GOT3 (cell line): ENCODE data around the gene NKX6-2.
"Not testable (repeated sequence)": the region's sequence is repeated elsewhere in the genome, so short reads cannot be mapped to it uniquely, and the experiment has no call there.

Source experiments
- DNase-seq: peaks from one replicate; lab custom pipeline; 2025; ENCODE audit warnings: mixed read lengths; lab: John Stamatoyannopoulos, UW

NKX6-2 gene

GRCh38 chr10:132780356-132780755 is 5.6 kb downstream of the NKX6-2 start:
- DNase-seq = no peak

DNA sequence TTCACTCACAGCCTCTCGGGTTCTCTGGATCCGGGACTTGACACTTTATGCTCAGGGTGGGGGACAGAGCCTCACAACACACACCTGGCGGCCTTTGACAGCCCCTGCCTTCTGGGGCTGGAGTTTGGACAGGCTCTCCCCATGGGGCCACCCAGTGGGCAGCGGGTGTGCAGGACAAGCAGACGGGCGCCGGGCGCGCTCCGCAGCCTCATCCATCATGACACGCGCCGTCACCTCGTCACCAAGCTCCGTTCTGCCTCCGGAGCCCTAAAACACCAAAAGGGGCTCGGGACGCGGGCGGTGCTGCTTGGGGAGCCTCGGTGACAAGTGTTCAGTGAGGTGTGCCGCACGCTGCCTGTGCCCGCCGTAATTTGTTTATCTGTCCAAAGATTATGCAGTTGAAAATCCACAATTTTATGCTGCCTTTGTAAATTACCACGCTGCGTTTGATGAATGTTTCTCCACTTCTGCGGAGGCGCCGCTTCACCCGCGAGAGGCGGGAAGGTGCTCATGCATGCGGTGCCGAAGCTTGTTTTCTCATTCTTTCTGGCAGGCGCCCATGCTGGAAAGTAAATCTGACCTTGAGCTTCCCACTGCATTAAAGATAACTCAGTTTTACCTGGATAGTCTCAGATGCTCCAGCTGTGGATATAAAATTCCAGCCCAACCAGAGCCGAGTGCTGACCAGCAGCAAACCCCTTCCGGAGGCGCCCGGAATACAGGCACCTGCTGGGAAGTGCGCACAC is 6.2 kb downstream of the NKX6-2 start:
- no peak for DNase-seq

DNA sequence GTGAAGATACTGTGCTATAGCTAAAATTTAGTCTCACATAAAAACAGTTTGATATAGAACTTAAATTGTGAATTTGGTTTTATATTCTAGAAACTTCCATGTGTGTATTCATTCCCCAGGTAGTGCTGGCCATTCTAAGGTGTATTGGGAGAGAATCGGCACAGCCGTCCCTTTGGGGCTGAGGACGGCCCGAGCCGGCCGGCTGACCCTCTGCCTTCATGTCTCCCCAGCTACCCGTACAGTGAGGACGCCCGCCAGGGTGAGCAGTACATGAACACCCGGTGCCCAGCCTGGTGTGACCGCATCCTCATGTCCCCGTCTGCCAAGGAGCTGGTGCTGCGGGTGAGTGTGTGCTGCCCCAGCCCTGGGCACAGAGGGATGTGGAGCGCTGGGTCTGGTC is 8.5 kb downstream of the NKX6-2 start:
- no peak for DNase-seq

- no peak for DNase-seq
These were observed 9.1 kb downstream of the NKX6-2 start for GRCh38 chr10:132776821-132777220.

DNA sequence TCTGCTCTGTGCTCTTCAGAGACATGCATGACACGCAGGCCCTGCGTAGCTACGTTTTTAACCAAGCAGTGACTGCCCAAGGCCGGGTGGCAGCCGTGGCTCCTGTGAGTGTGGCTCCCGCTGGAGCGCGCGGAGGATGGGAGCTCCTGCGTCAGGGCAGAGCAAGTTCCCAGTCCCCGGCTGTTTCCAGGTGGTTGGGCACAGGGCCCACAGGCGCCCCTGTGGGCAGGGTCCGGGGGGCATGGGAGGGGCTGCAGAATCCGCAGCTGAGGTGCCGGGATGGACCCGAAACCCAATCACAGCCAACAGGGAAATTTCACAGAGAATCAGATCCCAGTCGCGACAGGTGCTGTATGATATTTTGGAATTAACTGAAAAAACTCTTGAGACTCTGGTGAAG is 9.8 kb downstream of the NKX6-2 start:
- no peak for DNase-seq

DNA sequence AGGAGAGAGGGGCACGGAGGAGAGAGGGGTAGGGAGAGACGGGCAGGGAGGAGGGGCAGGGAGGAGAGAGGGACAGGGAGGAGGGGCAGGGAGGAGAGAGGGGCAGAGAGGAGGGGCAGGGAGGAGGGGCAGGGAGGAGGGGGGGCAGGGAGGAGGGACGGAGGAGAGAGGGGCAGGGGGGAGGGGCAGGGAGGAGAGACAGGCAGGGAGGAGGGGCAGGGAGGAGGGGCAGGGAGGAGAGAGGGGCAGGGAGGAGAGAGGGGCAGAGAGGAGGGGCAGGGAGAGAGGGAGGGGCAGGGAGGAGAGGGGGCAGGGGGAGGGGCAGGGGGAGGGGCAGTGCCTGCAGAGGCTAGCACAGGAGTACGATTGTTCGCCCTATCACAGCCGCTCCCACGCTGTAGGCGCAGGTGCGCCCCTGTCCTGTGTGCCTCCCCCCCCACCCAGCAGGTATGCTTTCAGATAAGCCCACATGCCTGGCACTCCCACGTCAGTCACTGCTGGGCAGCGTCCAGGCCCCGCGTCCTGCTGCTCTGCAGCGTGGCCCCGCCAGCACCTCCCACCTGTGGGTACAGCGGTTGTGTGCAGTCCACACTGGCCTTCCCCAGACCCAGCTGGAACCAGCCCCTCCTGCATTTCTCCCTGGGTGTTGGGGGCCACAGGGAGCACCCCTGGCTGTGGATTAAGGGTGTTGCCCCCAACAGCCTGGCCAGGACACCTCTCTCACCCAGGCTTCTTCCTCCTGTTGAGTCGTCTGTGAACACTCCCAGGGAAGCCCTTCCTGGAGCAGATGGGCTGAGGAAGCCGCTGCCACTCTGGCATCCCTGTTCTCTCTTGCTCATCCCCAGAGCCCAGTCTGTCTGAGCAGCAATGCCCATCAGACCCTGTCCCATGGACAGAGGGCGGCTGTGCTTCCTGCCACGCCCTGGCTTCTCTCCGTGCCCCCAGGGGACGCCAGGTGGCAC is 10.8 kb downstream of the NKX6-2 start:
- no peak for DNase-seq

GRCh38 chr10:132774181-132774901 is 11.6 kb downstream of the NKX6-2 start:
- no peak for DNase-seq

GRCh38 chr10:132772816-132773215 is 13.1 kb downstream of the NKX6-2 start:
- DNase-seq = not testable (repeated sequence)

DNA sequence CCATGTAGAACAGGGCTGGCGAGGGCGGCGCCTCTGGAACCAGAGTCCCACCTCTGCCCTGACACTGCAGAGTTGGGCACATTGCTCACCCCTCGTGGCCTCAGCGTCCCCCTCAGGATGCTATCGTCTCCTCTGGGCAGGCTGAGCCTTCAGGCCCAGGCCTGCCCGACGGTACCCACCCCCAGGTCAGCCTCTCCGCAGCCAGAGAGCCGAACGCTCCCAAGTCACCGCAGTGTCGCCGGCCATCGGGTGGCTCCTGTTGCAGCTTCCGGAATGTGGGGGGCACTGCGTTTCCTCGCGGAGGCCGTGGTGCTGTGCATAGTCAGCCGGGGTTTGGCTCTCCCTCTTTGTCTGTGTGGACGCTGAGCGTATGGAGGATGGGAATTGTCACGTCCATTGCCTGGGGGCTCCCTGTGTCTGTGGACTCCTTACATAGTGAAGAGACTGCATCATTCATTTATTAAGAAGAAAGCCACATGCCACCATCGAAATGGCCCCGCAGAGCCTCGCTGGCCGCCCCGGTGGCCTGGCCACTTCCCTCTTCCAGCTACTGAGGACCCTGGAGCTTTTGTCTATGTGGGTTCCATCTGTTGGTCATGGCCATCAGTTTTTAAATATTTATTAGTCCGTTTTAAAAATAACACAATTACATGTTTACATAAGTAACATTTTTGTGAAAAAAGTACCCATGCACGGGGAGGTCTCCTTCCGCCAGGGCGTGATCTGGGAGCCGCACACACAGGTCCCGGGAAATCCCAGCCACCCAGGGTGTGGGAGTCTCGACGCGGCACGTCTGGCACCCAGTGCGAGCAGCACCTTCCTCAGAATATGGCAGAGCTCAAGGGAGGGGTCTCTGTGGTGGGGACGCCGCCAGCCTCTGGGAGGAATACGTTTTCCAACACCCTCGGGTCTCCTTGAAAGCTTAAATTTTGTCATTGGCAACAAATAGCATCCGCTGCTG is 15.6 kb downstream of the NKX6-2 start:
- DNase-seq = no peak

DNA sequence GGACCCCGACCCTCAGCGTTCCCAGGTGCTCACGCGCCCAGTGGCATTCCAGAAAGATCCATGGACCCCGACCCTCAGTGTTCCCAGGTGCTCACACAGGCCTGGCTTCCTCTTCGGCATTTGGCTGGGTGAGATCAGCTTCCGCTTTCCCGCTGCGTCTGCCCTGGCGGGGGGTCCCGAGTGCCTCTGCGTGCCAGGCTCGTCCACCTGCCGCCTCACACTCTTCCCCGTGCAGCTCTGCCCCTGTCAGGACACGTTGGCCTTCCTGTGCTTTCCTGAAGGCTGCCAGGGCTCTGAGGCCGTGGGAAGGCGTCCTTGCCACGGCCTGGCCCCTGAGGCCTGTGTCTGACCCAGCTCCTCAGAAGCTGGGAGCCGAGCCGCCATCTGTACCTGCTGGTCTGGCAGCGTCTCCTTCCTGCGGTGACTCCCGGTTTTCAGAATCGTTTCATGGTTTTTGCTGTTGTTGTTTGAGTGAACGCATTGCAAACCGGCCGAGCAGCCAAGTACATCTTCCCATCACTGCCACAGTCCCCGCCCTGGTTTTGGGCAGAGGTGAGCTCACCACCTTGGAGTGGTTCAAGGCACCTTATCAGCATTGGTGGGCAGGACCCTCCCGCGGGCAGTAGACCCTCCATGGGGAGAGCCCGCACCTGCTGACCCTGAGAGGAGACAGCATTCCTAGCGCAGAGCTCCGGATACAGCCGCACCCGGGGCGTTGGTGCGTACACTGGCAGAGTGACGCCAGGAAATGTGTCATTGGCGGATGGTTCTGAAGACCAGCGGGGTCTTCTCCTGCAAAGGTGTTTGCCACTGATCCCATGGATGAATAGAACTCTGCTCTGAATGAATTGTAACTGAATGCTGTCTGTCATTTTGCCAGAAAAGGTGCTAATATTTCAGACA is 17.4 kb downstream of the NKX6-2 start:
- no peak for DNase-seq

- DNase-seq = no peak
These were observed 19.7 kb downstream of the NKX6-2 start for GRCh38 chr10:132766291-132766690.

GRCh38 chr10:132765435-132765834 is 20.5 kb downstream of the NKX6-2 start:
- no peak for DNase-seq

DNA sequence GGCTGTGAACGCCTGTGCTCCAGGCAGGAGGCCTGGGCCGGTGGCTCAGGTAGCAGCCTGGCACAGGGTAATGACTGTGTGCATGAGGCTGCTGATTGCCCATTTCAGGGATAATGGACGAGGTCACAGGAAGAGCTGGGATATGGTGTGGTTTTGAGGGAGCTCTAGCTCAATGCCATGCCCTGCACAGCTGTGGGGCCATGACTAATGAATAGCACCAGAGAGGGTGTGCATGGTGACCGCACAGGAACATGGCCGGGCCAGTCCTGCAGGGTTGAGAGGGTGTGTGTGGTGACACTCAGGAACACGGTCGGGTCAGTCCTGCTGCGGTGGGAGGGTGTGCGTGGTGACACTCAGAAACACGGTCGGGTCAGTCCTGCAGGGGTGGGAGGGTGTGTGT is 21.8 kb downstream of the NKX6-2 start:
- DNase-seq = no peak

GRCh38 chr10:132763545-132763944 is 22.4 kb downstream of the NKX6-2 start:
- no peak for DNase-seq

DNA sequence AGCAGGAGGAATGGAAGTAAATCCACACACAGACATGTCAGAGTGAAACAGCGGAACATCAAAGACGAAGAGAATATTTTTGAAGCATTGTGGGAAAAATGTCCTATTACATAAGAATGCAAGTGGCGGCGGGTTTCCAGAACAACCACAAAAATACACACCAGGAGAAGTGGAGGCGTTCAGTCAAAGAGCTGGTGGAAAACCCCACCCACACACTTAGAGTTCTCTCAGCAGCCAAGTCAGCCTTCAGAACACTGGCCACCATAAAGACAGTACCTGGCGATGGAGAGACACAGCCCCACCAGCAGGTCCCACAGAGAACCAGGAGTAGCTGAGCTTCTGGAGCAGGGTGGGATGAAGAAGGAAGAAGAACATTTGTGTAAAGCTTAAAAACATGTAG is 23.7 kb downstream of the NKX6-2 start:
- DNase-seq = no peak

GRCh38 chr10:132761395-132762060 is 24.4 kb downstream of the NKX6-2 start:
- DNase-seq = no peak

- no peak for DNase-seq
These were observed 27.1 kb downstream of the NKX6-2 start for GRCh38 chr10:132758865-132759264.

- no peak for DNase-seq
These were observed 28.8 kb downstream of the NKX6-2 start for GRCh38 chr10:132757171-132757570.

DNA sequence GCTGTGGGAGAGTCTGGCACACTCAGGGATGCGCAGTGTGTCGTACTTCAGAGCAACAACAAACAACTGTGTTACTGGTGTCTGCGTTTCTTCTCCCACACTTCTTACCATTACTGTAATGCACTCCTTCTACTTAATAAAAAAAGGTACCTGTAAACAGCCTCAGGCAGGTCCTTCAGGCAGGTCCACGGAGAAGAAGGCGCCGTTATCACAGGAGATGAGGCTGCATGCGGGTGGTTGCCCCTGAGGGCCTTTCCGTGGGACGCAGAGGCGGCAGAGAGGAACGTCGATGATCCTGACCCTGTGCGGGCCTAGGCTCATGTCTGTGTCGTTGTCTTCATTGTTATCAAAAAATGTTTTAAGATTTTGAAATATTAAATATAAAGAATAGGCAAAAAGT is 29.4 kb downstream of the NKX6-2 start:
- DNase-seq = no peak
